Measurements from ENCODE around the gene SPECC1. TPM values are rescaled to one million over a fixed set of nuclear protein-coding genes. Genes with fewer than 3 reads are reported as not detected.
"Not testable (repeated sequence)": the region's sequence is repeated elsewhere in the genome, so short reads cannot be mapped to it uniquely, and the experiment has no call there.

Gene SPECC1
- total RNA-seq, 1 experiment from 2014 or later, result 43.5 TPM

DNA sequence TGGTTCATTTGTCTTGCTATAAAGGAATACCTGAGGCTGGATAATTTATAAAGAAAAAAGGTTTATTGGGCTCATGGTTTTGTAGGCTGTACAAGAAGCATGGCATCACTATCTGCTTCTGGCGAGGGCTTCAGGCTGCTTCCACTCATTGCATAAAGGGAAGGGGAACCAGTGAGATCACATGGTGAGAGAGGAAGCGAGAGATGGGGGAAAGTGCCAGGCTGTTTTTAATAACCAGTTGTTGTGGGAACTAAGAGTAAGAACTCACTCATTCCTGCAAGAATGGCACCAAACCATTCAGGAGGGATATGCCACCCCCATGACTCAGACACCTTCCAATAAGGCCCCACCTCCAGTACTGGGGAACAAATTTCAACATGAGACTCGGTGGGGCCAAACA is 24.3 kb downstream of the SPECC1 start (continued):
- TF ChIP-seq, protein P1, sequence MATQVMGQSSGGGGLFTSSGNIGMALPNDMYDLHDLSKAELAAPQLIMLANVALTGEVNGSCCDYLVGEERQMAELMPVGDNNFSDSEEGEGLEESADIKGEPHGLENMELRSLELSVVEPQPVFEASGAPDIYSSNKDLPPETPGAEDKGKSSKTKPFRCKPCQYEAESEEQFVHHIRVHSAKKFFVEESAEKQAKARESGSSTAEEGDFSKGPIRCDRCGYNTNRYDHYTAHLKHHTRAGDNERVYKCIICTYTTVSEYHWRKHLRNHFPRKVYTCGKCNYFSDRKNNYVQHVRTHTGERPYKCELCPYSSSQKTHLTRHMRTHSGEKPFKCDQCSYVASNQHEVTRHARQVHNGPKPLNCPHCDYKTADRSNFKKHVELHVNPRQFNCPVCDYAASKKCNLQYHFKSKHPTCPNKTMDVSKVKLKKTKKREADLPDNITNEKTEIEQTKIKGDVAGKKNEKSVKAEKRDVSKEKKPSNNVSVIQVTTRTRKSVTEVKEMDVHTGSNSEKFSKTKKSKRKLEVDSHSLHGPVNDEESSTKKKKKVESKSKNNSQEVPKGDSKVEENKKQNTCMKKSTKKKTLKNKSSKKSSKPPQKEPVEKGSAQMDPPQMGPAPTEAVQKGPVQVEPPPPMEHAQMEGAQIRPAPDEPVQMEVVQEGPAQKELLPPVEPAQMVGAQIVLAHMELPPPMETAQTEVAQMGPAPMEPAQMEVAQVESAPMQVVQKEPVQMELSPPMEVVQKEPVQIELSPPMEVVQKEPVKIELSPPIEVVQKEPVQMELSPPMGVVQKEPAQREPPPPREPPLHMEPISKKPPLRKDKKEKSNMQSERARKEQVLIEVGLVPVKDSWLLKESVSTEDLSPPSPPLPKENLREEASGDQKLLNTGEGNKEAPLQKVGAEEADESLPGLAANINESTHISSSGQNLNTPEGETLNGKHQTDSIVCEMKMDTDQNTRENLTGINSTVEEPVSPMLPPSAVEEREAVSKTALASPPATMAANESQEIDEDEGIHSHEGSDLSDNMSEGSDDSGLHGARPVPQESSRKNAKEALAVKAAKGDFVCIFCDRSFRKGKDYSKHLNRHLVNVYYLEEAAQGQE (IDR thresholded peaks at IDR 0.05; ENCODE audit: low read depth), result no peak
- no peak for TF ChIP-seq FOSL1 (IDR thresholded peaks at IDR 0.05; ENCODE audit: low read depth)
- no peak for TF ChIP-seq SRF (IDR thresholded peaks at IDR 0.05; ENCODE audit: low read depth)
- TF ChIP-seq RAD21 (IDR thresholded peaks at IDR 0.05; ENCODE audit: low read depth), result no peak
- TF ChIP-seq ZFX (IDR thresholded peaks at IDR 0.05), result no peak
- TF ChIP-seq TCF7L2 (IDR thresholded peaks at IDR 0.05; ENCODE audit: borderline replicate concordance, extremely low read depth, insufficient read depth, insufficient read length), result no peak

DNA sequence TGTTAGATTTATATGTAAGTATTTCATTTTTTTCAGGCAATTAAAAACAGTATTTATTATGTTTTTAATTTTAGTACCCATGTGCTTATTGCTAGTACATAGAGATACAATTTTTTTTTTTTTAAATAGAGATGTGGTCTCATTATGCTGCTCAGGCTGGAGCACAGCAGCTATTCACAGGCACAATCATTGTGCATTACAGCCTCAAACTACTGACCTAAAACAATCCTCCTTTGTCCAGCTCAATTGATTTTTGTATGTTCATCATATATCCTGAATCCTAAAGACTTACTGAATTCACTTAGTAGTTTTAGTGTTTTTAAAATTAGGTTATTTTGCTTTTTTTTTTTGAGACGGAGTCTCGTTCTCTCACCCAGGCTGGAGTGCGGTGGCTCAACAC is 26.3 kb downstream of the SPECC1 start:
- H3K9ac ChIP-seq (ENCODE audit: low read length), result no peak overlapping the region
- CTCF ChIA-PET, result no interaction called here
- H3K4me1 ChIP-seq (ENCODE audit: control insufficient read depth in 1 of 2, insufficient read depth in 2 of 2, low read length in 2 of 2), result no peaks in the 10 kb centered on the region
- POLR2A ChIA-PET, result no interaction called here
- DNase-seq (ENCODE audit: low read depth, low spot score), result no peak
- no TSS peak for BruUV-seq (replicated peaks)
- TF ChIP-seq TCF7L2 (IDR thresholded peaks at IDR 0.05; ENCODE audit: borderline replicate concordance, extremely low read depth, insufficient read depth, insufficient read length) (no peak), RAD21 (IDR thresholded peaks at IDR 0.05; ENCODE audit: low read depth) (no peak), JUND (IDR thresholded peaks at IDR 0.05) (no peak), EZH2 (IDR thresholded peaks at IDR 0.05) (no peak), SRF (IDR thresholded peaks at IDR 0.05; ENCODE audit: low read depth) (no peak), YY1 (IDR thresholded peaks at IDR 0.05; ENCODE audit: extremely low read depth, insufficient replicate concordance, low read depth, low read length) (no peak), ZFX (IDR thresholded peaks at IDR 0.05) (no peak), CBX3 (IDR thresholded peaks at IDR 0.05; ENCODE audit: low read depth) (no peak)
- H4K20me1 ChIP-seq (ENCODE audit: insufficient read depth), result no peaks in the 10 kb centered on the region
- RAD21 ChIA-PET (ENCODE audit: low non-redundant PET in 1 of 2, low total read pairs in 2 of 2, uncharacterized antibody in 2 of 2, unreplicated experiment in 2 of 2), result no interaction called here
- no peak overlapping the region for H3K4me3 ChIP-seq (replicated peaks in 1 of 2; ENCODE audit: low read depth in 1 of 2, low read length in 2 of 2)
- H3K36me3 ChIP-seq (ENCODE audit: control insufficient read depth in 1 of 2, insufficient read depth in 2 of 2, low read length in 2 of 2), result no peaks in the 10 kb centered on the region
- H3K27ac ChIP-seq (ENCODE audit: low read depth, low read length), result no peak overlapping the region
- no peaks in the 10 kb centered on the region for H3K27me3 ChIP-seq (ENCODE audit: insufficient read depth, low read length)
- intact Hi-C loops (cut with micrococcal nuclease), result no loop called here
- H3K9me3 ChIP-seq (ENCODE audit: control insufficient read depth in 1 of 2, insufficient read depth in 1 of 2, low read depth in 1 of 2, low read length in 2 of 2), result no peaks in the 10 kb centered on the region
- H2AFZ ChIP-seq (ENCODE audit: low read depth, low read length, poor library complexity, severe bottlenecking), result no peak overlapping the region
- no peaks in the 10 kb centered on the region for H3K9me2 ChIP-seq (ENCODE audit: insufficient read depth)
- H3K79me2 ChIP-seq (ENCODE audit: insufficient read depth, low read length), result no peaks in the 10 kb centered on the region
- H3K4me2 ChIP-seq (ENCODE audit: low read length), result no peak overlapping the region
- no peak for ATAC-seq

DNA sequence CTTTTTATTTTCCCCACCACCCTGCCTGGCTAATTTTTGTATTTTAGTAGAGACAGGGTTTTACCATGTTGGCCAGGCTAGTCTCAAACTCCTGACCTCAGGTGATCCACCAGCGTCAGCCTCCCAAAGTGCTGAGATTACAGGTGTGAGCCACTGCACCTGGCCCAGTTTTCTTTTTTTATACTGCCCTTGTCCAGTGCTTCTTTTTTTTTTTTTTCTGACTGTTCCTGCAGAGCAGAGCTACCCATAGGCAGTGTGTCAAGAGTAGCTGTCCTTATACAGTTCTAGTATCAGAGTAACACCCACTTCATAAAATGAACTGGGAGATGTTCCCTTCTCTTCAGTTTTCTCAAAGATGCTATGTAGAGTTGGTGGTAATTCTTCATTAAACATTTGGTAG is 28.1 kb downstream of the SPECC1 start:
- BruUV-seq (replicated peaks); H2AFZ ChIP-seq (ENCODE audit: low read depth, low read length, poor library complexity, severe bottlenecking); H4K20me1 ChIP-seq (ENCODE audit: insufficient read depth); H3K9ac ChIP-seq (ENCODE audit: low read length); H3K27me3 ChIP-seq (ENCODE audit: insufficient read depth, low read length); H3K9me3 ChIP-seq (ENCODE audit: control insufficient read depth in 1 of 2, insufficient read depth in 1 of 2, low read depth in 1 of 2, low read length in 2 of 2); H3K79me2 ChIP-seq (ENCODE audit: insufficient read depth, low read length); intact Hi-C loops (cut with micrococcal nuclease); POLR2A ChIA-PET; DNase-seq (ENCODE audit: low read depth, low spot score); H3K27ac ChIP-seq (ENCODE audit: low read depth, low read length); H3K4me2 ChIP-seq (ENCODE audit: low read length); H3K4me1 ChIP-seq (ENCODE audit: control insufficient read depth in 1 of 2, insufficient read depth in 2 of 2, low read length in 2 of 2); H3K9me2 ChIP-seq (ENCODE audit: insufficient read depth); ATAC-seq; RAD21 ChIA-PET (ENCODE audit: low non-redundant PET in 1 of 2, low total read pairs in 2 of 2, uncharacterized antibody in 2 of 2, unreplicated experiment in 2 of 2); H3K36me3 ChIP-seq (ENCODE audit: control insufficient read depth in 1 of 2, insufficient read depth in 2 of 2, low read length in 2 of 2); H3K4me3 ChIP-seq (replicated peaks in 1 of 2; ENCODE audit: low read depth in 1 of 2, low read length in 2 of 2): not testable (repeated sequence)
- CTCF ChIA-PET, result interaction anchor here (1.2 kb wide), 1 partner anchor 27 kb away, joined by 4 read pairs; no protein-coding TSS in a partner anchor

All from HCT116 (cell line).